K562 (cell line): ENCODE data around the gene SAMD11. TPM values are rescaled to one million over a fixed set of nuclear protein-coding genes. Genes with fewer than 3 reads are reported as not detected.

ENCODE experiments used
- CTBP1 ChIP-seq: fragments of 450-650 bp; IDR thresholded peaks from 2 replicates; pipeline ENCODE4 v1.6.1; 2016; ENCODE audit warnings: borderline replicate concordance
- DNMT1 ChIP-seq: fragments of 450-650 bp; IDR thresholded peaks from 2 replicates; pipeline ENCODE4 v1.6.1; 2016; ENCODE audit warnings: antibody characterized with exemption, mild to moderate bottlenecking
- EHMT2 ChIP-seq: fragments of 450-650 bp; IDR thresholded peaks from 2 replicates; pipeline ENCODE4 v1.6.1; 2018; ENCODE audit warnings: antibody characterized with exemption
- GTF2F1 ChIP-seq: IDR thresholded peaks from 2 replicates; pipeline ENCODE4 v1.6.1; 2011; ENCODE audit warnings: low read depth, low read length, improper control_type of control experiment
- MYC ChIP-seq, 2 experiments: fragments of 250-450 bp in 1 of 2; sonication (Bioruptor Pico) in 1 of 2; IDR thresholded peaks; 2 replicates each; pipeline versions ENCODE4 v1.5.1 to v1.6.1; 2012 to 2021; ENCODE audit warnings: low read depth in 2 of 2, borderline replicate concordance in 1 of 2, improper control_type of control experiment in 1 of 2, low read length in 1 of 2, mild to moderate bottlenecking in 1 of 2, moderate library complexity in 1 of 2
- NR2F6 ChIP-seq: fragments of 450-650 bp; formaldehyde crosslinking; IDR thresholded peaks from 2 replicates; pipeline ENCODE4 v1.4.0; 2020; ENCODE audit warnings: mild to moderate bottlenecking
- NRF1 ChIP-seq, 2 experiments: fragments of 450-650 bp; IDR thresholded peaks in 1 of 2; conservative IDR thresholded peaks in 1 of 2; 2 replicates each; pipeline ENCODE4 v1.6.1; 2014; ENCODE audit warnings: mild to moderate bottlenecking in 2 of 2
- PML ChIP-seq: IDR thresholded peaks from 2 replicates; pipeline ENCODE4 v1.6.1; 2012; ENCODE audit warnings: low read length, inconsistent platforms
- PYGO2 ChIP-seq: fragments of 450-650 bp; IDR thresholded peaks from 2 replicates; pipeline ENCODE4 v1.6.1; 2016; ENCODE audit warnings: mild to moderate bottlenecking, missing genetic modification characterization, moderate library complexity, missing compliant biosample characterization
- RUNX1 ChIP-seq: sonication (generic); IDR thresholded peaks from 2 replicates; pipeline ENCODE4 v1.6.1; 2016; ENCODE audit warnings: antibody characterized with exemption, low read depth
- WHSC1 ChIP-seq: IDR thresholded peaks from one replicate; pipeline ENCODE4 v1.6.1; 2012; ENCODE audit warnings: low read length, control low read depth, inconsistent platforms
- ZNF224 ChIP-seq: sonication (generic); formaldehyde crosslinking; IDR thresholded peaks from 2 replicates; pipeline ENCODE4 v1.8.0; 2022; ENCODE audit warnings: mild to moderate bottlenecking, missing genetic modification reagents
- ZNF324 ChIP-seq: fragments of 250-450 bp; sonication (Bioruptor Pico); IDR thresholded peaks from 2 replicates; pipeline ENCODE4 v1.4.0; 2020; ENCODE audit warnings: mild to moderate bottlenecking
- ZSCAN29 ChIP-seq: fragments of 450-650 bp; IDR thresholded peaks from 2 replicates; pipeline ENCODE4 v1.6.1; 2017
- polyA plus RNA-seq, 8 experiments: library from polyadenylated mRNA; depleted of rRNA in 4 of 8; stranded (reverse) in 5 of 8; unstranded in 3 of 8; fragments of >200 nt; fragmentation: Nextera tagmentation in 2 of 8; fragmentation: Illumina TruSeq in 1 of 8; extraction: Ambion mirVana in 2 of 8; extraction: Trizol in 1 of 8; gene quantifications; 2 replicates each; pipeline versions ENCODE4 v1.2.1 to v1.2.3, GENCODE V29; 2011 to 2014; ENCODE audit warnings: inconsistent platforms in 1 of 8, missing spikeins in 1 of 8
- total RNA-seq, 7 experiments: library from RNA; depleted of rRNA in 6 of 7; stranded (reverse); fragments of >200 nt in 6 of 7; fragmentation: Illumina TruSeq in 2 of 7; extraction: Trizol in 2 of 7; gene quantifications; 2 replicates each; pipeline versions ENCODE4 v1.2.1 to v1.2.3, GENCODE V29; 2011 to 2021; ENCODE audit warnings: low replicate concordance in 1 of 7
- TF ChIP-seq, protein P1 (sequence below), 3 experiments: IDR thresholded peaks in 2 of 3; conservative IDR thresholded peaks in 1 of 3; 2 replicates each; pipeline ENCODE4 v1.5.1; 2011 to 2012; ENCODE audit warnings: low read length in 3 of 3, mild to moderate bottlenecking in 3 of 3, control low read depth in 2 of 3, improper control_type of control experiment in 1 of 3, inconsistent platforms in 1 of 3, low read depth in 1 of 3, mixed read lengths in 1 of 3, moderate library complexity in 1 of 3; ENCODE audit not compliant: insufficient read depth in 2 of 3
- TF ChIP-seq, protein P2 (sequence below): fragments of 250-450 bp; sonication (Bioruptor Pico); IDR thresholded peaks from 2 replicates; pipeline ENCODE4 v1.5.1; 2021; ENCODE audit warnings: mild to moderate bottlenecking
- TF ChIP-seq, protein P3 (sequence below): sonication (generic); formaldehyde crosslinking; IDR thresholded peaks from 2 replicates; pipeline ENCODE4 v1.8.0; 2022; ENCODE audit warnings: mild to moderate bottlenecking, missing genetic modification reagents, borderline replicate concordance
- TF ChIP-seq, protein P4 (sequence below): fragments of 450-650 bp; formaldehyde crosslinking; IDR thresholded peaks from 2 replicates; pipeline ENCODE4 v1.4.0; 2020; ENCODE audit warnings: mild to moderate bottlenecking
- TF ChIP-seq, protein P5 (sequence below): fragments of 250-450 bp; sonication (Bioruptor Pico); IDR thresholded peaks from 2 replicates; pipeline ENCODE4 v1.8.0; 2022; ENCODE audit warnings: inconsistent platforms

Gene SAMD11
- total and polyA plus RNA-seq, 9 of the 15 experiments (the other 6 are each of a cell fraction or from before 2014, with no cell fraction given), result 0.07 to 0.82 (median 0.11) TPM; not detected in 2

DNA sequence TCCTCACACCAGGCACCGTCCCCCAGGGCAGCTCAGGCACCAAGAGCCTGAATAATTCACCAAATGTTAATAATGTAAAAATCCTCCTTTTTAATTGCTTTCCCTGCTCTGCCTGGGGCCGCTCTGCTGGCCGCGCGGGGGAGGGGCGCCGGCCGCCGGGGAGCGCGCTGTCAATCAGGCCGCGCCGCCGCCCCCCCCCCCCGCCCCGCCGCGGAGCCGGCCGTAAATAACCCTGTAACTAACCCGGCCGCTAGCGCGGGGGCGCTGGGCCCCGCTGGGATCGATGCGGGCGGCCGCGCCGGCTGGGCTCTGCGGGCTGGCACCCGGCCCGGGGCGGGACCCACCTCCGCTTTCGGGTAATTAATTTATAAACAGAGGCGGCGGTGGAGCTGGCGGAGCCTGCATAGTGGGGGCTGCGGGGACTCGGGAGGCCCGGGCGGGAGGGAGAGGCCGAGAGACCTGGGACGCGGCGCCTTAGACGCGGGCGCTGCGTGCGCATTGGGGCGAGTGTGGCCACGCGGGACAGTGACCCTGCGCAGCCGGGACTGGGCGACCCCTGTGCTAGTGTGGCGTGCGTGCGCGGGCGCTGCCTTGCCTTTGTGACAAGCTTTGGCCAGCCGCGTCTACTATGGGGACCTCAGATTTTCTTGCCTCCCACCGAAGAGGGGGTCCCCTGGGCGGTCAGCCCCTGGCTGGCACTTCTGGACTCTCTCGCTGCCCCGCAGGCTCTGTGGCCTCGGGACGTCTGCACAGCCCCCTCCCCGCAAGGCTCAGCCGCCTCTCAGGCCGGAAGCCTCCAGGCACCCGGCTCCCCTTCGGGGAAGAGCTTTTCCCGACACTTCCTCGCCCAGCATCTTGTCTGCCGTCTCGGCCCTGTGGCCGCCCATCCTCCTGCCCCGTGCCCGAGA, 16.6 kb downstream of the SAMD11 start (continued):
- TF ChIP-seq, protein P1, sequence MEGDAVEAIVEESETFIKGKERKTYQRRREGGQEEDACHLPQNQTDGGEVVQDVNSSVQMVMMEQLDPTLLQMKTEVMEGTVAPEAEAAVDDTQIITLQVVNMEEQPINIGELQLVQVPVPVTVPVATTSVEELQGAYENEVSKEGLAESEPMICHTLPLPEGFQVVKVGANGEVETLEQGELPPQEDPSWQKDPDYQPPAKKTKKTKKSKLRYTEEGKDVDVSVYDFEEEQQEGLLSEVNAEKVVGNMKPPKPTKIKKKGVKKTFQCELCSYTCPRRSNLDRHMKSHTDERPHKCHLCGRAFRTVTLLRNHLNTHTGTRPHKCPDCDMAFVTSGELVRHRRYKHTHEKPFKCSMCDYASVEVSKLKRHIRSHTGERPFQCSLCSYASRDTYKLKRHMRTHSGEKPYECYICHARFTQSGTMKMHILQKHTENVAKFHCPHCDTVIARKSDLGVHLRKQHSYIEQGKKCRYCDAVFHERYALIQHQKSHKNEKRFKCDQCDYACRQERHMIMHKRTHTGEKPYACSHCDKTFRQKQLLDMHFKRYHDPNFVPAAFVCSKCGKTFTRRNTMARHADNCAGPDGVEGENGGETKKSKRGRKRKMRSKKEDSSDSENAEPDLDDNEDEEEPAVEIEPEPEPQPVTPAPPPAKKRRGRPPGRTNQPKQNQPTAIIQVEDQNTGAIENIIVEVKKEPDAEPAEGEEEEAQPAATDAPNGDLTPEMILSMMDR (IDR thresholded peaks at IDR 0.05 in 2 of 3, conservative IDR thresholded peaks at IDR 0.05 in 1 of 3; ENCODE audit: insufficient read depth in 2 of 3, low read depth in 1 of 3, low read length in 3 of 3), result peak in 2 of 3 experiments; percentile 39 to 43; a peak in 3 of 6 replicates
- TF ChIP-seq ZNF224 (CRISPR knock-in tag) (no peak), DNMT1 (no peak), PML (no peak), PYGO2 (tag) (no peak), MYC (IDR thresholded peaks at IDR 0.05; ENCODE audit: low read depth, low read length) (no peak), MYC (CRISPR knock-in tag; IDR thresholded peaks at IDR 0.05; ENCODE audit: borderline replicate concordance, low read depth) (no peak), NRF1 (conservative IDR thresholded peaks at IDR 0.05 in 1 of 2, IDR thresholded peaks at IDR 0.05 in 1 of 2) (peak; percentile 79 to 82), ZSCAN29 (no peak), CTBP1 (peak; percentile 53; the same call in 1 of the 2 replicates), WHSC1 (no peak), RUNX1 (no peak), EHMT2 (no peak), NR2F6 (CRISPR knock-in tag) (no peak), GTF2F1 (no peak), ZNF324 (CRISPR knock-in tag) (no peak)
- TF ChIP-seq, protein P2, sequence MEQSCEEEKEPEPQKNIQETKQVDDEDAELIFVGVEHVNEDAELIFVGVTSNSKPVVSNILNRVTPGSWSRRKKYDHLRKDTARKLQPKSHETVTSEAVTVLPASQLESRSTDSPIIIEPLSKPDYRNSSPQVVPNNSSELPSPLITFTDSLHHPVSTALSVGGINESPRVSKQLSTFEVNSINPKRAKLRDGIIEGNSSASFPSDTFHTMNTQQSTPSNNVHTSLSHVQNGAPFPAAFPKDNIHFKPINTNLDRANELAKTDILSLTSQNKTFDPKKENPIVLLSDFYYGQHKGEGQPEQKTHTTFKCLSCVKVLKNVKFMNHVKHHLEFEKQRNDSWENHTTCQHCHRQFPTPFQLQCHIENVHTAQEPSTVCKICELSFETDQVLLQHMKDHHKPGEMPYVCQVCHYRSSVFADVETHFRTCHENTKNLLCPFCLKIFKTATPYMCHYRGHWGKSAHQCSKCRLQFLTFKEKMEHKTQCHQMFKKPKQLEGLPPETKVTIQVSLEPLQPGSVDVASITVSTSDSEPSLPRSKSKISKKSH (CRISPR knock-in tag), result no peak
- TF ChIP-seq, protein P3, sequence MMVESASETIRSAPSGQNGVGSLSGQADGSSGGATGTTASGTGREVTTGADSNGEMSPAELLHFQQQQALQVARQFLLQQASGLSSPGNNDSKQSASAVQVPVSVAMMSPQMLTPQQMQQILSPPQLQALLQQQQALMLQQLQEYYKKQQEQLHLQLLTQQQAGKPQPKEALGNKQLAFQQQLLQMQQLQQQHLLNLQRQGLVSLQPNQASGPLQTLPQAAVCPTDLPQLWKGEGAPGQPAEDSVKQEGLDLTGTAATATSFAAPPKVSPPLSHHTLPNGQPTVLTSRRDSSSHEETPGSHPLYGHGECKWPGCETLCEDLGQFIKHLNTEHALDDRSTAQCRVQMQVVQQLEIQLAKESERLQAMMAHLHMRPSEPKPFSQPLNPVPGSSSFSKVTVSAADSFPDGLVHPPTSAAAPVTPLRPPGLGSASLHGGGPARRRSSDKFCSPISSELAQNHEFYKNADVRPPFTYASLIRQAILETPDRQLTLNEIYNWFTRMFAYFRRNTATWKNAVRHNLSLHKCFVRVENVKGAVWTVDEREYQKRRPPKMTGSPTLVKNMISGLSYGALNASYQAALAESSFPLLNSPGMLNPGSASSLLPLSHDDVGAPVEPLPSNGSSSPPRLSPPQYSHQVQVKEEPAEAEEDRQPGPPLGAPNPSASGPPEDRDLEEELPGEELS (CRISPR knock-in tag), result no peak
- TF ChIP-seq, protein P4, sequence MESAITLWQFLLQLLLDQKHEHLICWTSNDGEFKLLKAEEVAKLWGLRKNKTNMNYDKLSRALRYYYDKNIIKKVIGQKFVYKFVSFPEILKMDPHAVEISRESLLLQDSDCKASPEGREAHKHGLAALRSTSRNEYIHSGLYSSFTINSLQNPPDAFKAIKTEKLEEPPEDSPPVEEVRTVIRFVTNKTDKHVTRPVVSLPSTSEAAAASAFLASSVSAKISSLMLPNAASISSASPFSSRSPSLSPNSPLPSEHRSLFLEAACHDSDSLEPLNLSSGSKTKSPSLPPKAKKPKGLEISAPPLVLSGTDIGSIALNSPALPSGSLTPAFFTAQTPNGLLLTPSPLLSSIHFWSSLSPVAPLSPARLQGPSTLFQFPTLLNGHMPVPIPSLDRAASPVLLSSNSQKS (CRISPR knock-in tag), result no peak
- TF ChIP-seq, protein P5, sequence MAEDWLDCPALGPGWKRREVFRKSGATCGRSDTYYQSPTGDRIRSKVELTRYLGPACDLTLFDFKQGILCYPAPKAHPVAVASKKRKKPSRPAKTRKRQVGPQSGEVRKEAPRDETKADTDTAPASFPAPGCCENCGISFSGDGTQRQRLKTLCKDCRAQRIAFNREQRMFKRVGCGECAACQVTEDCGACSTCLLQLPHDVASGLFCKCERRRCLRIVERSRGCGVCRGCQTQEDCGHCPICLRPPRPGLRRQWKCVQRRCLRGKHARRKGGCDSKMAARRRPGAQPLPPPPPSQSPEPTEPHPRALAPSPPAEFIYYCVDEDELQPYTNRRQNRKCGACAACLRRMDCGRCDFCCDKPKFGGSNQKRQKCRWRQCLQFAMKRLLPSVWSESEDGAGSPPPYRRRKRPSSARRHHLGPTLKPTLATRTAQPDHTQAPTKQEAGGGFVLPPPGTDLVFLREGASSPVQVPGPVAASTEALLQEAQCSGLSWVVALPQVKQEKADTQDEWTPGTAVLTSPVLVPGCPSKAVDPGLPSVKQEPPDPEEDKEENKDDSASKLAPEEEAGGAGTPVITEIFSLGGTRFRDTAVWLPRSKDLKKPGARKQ (CRISPR knock-in tag), result no peak
